ENCODE measurements around the gene EXOC4.

DNA sequence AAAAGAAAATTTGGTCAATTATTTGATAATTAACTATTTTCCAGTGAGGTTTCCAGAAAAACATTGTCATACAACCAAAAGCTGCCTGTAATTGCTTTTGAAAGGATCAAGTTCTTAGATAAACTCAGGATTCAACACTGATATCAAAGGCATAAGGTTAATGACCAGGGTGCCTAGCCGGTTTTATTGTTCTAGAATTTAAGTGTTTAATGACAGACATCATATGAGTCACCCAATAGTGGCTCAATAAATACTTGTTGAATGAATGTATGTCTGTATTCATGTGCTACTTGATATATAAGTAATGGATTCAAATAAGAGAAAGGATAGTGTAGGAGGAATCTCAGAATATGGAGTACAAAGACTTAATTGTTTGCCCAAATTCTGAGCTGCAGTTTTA lies 678.2 kb downstream of the EXOC4 start:
- TF ChIP-seq, protein P1, sequence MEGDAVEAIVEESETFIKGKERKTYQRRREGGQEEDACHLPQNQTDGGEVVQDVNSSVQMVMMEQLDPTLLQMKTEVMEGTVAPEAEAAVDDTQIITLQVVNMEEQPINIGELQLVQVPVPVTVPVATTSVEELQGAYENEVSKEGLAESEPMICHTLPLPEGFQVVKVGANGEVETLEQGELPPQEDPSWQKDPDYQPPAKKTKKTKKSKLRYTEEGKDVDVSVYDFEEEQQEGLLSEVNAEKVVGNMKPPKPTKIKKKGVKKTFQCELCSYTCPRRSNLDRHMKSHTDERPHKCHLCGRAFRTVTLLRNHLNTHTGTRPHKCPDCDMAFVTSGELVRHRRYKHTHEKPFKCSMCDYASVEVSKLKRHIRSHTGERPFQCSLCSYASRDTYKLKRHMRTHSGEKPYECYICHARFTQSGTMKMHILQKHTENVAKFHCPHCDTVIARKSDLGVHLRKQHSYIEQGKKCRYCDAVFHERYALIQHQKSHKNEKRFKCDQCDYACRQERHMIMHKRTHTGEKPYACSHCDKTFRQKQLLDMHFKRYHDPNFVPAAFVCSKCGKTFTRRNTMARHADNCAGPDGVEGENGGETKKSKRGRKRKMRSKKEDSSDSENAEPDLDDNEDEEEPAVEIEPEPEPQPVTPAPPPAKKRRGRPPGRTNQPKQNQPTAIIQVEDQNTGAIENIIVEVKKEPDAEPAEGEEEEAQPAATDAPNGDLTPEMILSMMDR (IDR thresholded peaks at IDR 0.05; ENCODE audit: extremely low read depth in 1 of 2, insufficient read depth in 1 of 2, low read depth in 1 of 2, low read length in 2 of 2), result no peak
- TF ChIP-seq POLR2AphosphoS5 (IDR thresholded peaks at IDR 0.05; ENCODE audit: insufficient read depth, low read depth, low read length), result no peak
- TF ChIP-seq, protein P2, sequence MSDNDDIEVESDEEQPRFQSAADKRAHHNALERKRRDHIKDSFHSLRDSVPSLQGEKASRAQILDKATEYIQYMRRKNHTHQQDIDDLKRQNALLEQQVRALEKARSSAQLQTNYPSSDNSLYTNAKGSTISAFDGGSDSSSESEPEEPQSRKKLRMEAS (IDR thresholded peaks at IDR 0.05; ENCODE audit: insufficient read depth, insufficient read length), result no peak
- no peak for TF ChIP-seq EZH2 (IDR thresholded peaks at IDR 0.05; ENCODE audit: borderline replicate concordance, low read depth, low read length, severe bottlenecking)
